ENCODE data around the gene RWDD3.

DNA sequence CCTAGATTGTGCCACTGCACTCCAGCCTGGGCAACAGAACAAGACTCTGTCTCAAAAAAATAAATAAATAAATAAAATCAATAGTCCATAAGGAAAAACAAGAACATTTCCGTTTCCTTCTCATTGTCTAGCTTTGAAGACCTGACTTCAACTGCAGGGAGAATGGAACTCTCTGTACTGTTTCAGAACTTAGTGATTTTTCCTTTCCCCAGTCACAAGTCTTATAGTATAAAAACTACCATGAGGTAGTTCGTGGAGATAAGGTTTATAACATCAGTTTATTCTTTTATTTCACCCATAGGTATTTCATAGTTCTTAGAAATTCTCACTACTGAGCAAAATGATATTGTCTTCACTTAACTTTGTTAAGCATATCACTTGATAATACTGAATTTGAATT, 11.4 kb upstream of the RWDD3 start:
- TF ChIP-seq, protein P1, sequence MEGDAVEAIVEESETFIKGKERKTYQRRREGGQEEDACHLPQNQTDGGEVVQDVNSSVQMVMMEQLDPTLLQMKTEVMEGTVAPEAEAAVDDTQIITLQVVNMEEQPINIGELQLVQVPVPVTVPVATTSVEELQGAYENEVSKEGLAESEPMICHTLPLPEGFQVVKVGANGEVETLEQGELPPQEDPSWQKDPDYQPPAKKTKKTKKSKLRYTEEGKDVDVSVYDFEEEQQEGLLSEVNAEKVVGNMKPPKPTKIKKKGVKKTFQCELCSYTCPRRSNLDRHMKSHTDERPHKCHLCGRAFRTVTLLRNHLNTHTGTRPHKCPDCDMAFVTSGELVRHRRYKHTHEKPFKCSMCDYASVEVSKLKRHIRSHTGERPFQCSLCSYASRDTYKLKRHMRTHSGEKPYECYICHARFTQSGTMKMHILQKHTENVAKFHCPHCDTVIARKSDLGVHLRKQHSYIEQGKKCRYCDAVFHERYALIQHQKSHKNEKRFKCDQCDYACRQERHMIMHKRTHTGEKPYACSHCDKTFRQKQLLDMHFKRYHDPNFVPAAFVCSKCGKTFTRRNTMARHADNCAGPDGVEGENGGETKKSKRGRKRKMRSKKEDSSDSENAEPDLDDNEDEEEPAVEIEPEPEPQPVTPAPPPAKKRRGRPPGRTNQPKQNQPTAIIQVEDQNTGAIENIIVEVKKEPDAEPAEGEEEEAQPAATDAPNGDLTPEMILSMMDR (optimal IDR thresholded peaks at IDR 0.05 in 1 of 3, IDR thresholded peaks at IDR 0.05 in 1 of 3, conservative IDR thresholded peaks at IDR 0.05 in 1 of 3; ENCODE audit: extremely low read depth in 1 of 3, insufficient read depth in 2 of 3, low read length in 3 of 3), result no peak
- no peak for TF ChIP-seq EZH2 (IDR thresholded peaks at IDR 0.05; ENCODE audit: low read length)

Measured in keratinocyte (primary cell).